HG03139 (cell line): Measurements from ENCODE around the gene APCDD1L.

Experiments used
- ATAC-seq: cut with Tn5 transposase; IDR thresholded peaks from one replicate; pipeline ENCODE4 v1.9.1; 2021; ENCODE audit not compliant: unreplicated experiment

The APCDD1L gene

DNA sequence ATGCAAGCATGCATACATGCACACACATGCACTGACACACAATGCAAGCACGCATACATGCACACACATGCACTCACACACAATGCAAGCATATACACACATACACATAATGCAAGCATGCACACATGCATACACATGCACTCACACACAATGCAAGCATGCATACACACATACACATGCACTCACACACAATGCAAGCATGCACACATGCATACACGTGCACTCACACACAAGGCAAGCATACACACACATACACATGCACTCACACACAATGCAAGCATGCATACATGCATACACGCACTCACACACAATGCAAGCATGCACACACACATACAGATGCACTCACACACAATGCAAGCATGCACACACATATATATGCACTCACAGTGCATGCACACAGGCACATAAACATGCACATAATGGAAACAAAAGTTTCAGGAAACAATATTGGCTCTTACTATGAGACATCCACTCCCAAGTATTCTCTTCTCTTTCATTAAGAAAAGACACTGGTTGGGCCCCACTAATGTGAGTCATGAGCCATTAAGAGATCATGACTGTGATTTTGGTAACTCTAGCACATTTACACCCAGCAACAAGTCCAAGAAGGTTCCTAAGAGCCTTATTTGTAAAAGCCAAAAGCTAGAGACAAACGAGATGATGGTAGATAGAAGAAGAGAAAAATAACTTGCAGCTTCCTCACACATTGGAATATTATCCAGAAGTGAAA lies 22.2 kb downstream of the APCDD1L start:
- ATAC-seq: no peak

DNA sequence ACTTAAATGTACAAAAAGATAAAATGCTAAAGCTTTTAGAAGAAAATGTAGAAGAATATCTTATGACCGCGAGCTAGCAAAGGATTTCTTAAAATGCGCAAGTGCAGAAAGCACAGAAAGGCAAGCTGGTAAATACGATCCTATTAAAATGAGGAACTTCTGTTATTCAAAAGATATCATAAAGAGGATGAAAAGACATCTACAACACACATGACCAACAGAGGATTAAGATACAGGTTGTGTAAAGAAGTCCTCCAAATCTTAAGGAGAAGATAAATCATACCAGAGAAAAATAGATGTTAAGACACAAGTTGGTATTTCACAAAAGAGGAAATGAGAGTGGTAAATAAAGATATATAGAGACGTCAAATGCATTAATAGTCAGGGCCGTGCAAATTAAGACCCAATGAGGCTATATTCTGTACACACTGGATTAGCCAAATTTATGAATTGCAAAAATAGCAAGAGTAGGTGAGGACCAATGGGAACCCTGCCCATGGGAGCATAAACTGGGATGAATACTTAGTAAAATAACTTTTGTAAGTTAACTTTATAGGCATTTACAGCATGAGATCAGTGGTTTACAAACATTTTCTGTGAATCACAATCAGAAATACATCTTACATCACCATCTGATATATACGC lies 23.0 kb downstream of the APCDD1L start:
- ATAC-seq: no peak

DNA sequence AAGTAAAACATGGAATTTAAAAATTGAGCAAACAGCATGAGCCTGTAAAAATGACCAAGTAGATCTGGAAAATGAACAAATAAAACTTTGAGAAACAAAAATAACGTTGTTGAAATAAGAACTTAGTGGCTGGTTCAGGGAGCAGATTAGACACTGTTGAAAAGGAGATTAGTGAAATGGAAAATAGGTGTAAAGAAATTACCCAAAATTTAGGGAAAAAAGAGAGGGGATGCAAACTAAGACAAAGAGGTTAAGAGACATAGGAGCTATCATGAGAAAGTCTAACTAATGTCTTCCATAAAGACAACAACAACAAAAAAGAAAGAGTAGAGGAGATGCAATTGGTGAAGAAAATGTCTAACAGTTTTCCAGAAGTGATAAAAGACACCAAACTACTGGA lies 29.0 kb downstream of the APCDD1L start:
- ATAC-seq: no peak

DNA sequence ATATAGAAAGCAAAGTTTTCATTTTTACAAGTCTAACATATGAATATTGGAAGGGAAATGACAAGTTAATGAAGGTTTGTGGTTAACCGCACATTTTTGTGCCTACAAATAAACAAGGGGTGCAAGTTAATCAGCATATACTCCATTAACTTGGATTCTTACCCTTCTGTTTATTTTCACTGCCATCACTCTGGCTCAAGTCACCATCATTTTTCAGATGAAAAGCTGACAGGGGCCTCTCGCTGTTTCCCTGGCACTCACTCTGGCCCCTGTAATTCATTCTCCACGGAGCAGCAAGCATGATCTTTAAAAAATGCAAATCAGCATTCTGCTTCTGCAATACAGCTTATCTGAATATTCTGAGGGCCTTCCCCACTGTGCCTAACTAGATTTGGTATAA lies 29.8 kb downstream of the APCDD1L start:
- ATAC-seq: no peak

DNA sequence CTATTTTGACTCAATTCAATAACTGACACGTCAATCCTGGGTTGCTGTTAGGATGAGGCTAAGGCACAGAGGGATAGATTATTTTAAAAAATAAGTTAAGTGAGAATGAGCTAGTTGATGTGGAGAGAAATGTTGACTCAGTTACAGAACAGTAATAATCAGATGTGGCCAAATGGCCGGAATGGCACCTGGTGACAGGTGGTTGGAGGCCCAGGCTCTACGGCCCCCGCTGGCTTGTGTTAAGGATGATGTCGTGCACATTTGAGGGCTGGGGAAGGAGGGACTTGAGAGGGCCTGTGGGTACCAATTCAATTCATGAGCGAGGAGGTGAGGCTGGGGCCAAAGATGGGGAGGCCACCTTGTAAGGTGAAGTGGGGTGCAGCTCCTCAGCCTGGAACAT lies 31.7 kb downstream of the APCDD1L start:
- ATAC-seq: no peak

DNA sequence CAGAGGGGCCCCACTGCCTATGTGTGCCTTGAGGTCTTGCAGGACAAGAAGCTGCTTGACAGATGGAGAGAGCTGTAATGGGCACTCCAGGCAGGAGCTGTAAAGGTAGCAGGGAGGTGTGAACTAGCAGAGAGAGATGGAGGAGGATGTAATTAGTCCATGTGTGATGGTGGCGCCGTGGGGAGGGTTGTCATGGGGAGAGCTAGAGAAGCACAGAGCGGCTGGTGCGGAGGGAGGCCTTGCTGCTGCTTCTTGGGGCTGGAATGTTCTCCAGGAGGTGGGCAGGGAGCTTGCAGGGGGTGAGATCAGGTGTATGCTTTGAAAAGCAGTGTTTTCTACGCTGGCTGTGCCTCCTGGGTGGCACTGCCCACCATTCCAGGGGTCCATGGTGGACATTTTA lies 32.1 kb downstream of the APCDD1L start:
- no peak for ATAC-seq

DNA sequence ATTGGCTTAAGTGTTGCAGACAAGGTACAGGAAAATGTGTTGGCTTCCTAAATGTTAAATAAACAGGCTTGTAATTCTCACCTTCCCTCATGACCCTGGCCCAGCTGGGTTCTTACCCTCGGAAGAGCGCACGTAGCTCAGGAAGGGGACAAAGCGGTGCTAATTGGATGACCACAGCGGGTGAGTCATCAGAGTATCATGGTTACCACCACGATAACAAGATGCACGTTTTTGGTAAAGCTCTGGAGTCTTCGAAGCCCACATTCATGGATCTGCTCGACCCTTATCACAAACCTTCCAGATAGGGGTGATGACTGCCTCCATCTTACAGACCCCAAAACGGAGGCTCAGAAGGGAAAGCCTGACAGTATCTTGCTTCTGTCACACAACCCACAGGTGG lies 32.8 kb downstream of the APCDD1L start:
- ATAC-seq: no peak

DNA sequence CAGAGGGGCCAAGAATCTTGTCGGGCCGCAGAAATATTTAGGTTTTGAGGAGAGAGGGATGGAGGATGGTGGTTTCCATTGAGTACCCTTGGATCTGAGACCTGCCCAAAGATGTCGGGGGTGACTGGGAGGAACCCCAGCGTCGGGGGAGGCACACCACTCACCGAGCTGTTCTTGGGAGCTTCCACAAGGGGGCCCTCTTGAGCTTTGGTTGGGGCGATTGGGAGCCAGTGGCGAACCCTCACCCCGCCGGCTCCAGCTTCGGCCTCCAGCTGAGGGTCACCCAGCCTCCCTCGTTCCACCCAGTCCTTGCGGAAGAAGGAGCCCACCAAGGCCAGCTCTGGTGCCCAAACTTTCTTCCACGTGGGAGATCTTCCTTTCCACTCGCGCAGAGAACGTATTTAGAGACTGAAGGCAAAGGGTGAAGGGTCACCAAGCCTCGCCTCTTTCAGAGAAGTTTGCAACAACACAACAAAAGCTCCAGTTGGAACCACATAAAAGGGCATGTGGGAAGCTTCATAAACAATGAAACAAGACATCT lies 33.6 kb downstream of the APCDD1L start:
- no peak for ATAC-seq

DNA sequence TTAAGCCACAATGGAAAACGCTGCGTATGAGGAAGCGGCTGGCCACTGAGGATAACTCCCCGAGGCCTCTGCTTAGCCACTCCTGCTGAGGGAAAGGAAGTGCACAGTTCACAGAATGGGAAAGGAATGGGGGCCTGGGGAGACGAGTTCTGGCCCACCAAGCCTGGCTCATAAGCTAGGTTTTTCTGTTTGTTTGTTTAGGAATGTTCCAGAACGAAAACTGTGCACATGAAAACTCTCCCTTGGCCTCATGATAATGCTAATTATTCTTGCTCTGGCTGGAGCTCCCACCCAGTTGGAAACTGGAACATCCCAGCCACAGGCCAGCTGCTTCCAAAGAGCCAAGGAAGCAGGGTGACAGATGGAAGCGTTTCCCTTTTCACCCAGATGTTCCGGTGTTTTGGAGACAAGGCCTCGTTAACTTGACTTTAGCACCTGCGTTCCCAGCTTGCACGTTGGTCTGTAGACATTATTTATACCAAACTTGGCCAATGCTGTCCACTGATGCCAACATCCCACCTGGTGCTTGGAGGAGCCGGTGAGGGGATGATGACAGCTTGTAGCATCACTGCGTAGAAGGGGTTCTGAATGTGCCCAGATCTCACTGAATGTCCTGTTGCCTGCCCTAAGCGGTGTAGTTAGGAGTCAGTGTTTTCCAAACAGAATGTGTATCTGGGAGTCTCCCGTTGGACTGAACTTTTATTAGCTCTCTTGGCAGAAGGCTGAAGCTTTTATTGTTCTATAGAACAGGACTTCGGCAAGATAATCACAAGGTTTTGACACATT lies 34.5 kb downstream of the APCDD1L start:
- no peak for ATAC-seq

DNA sequence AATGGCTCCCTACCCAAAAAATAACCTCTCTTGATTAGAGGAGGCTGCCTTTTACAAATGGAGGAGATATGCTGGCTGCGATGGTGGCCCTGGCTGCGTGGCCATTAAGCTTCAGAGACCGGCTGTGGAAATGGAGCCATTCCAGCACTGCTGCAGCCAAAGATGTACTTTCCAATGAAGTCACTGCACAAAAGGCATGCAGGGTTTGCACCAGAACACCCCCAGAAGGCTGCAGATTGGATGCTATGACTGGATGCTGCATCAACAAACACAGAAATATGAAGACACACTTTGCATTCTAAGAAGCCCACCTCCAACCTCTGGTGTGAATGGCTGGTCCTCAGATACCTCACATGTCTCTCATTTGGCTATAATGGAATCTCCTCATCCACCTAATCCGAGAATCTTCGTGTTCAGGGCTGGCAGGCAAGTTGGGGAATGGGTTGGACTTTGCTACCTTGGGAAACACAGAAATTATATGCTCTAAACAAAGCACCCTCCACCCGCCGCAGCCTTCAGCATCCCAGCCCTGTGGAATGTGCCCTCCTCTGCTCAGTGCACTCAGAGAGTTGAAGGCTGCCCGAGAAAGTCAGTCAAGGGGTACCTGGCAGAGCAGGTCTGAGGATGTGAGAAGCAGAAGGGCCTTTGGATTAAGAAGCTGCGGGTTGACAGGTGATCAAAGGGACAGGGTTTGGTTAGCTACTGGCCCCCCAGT lies 35.3 kb downstream of the APCDD1L start:
- ATAC-seq: no peak

DNA sequence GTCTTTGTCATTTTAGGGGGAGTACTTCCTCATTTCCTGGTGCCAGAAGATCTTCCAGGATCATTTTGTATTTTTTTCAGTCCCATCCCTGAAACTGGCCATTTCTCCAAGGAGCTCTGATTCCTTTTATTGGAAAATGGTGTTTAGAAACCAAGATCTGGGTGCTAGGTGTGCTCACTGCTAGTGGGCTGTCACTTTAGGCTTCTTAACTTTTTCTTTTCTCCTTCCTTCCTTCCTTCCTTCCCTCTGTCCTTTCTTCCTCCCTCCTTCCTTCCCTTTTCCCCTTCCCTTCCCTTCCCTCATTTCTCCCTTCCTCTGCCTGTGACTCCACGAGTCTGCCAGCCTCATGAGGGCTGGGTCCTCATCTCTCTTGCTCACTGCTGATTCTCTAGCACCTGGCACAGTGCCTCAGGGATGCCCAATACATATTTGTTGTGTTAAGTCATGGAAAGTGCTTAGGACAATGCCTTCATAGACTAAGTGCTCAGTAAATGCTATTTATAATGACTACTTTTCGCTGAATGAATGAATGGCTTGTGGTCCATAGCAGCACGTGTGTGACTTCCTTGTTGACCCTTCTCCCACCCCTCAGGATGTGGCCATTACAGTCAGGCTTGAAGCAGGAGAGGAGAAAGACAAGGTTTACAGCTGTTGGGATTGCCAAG lies 36.9 kb downstream of the APCDD1L start:
- no peak for ATAC-seq

DNA sequence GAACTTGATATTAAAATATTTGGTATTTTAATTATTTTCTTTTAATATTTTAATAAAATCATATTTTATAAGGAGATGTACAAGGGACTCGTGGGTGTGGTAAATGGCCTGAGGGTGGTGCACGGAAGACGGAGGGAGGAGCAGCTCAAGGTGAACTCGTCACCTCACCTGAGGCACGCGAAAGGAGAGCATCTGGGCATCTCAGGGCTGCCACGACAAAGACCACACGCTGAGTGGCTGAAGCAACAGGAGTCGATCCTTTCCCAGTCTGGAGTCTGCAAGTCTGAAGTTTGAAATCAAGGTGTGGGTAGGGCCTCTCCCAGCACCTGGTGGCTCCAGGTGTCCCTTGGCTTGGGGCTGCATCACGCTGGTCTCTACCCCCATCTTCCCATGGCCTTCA lies 39.7 kb downstream of the APCDD1L start:
- no peak for ATAC-seq

DNA sequence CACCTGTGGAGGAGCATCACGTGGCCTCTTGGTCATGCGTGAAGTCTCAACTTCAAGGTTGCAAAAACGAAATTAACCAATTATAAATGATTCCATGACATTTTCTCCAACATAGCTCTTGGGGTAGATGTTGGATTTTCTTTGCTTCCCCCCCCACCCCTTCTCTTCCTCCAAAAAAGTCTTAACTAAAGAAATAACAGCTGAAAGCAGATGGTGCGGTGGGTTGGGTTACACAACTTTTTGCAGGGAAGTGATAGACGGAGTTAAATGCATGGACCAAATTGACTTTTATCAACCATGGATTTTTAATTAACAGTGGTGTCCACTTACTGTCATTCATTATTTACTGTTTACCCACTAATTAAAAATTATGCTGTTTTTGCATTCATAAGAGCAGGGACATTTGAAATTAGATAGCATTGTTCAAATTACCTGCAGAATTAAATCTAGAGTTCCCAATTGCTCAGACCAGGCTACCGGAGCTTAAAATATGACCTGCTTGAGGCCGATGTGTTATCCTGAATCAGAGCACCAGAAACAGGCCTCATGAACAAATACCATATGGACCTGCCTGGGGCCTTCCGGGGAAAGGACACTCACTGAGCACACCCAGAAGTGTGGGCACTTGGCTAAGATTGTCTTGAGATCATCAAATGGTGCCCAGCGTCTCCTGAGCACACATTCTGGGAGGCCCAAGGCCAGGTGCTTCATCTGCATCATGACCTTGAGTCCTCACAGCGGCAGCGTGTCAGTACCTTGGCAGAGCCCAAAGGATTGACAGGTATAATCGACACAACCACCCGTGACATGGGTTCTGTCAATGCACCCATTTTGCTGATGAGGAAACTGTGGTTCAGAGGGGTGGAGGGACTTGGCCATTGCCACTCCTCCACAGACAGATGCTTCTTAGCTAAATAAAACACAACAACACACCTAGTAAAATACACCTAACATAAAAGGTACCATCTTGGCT lies 41.5 kb downstream of the APCDD1L start:
- no peak for ATAC-seq

DNA sequence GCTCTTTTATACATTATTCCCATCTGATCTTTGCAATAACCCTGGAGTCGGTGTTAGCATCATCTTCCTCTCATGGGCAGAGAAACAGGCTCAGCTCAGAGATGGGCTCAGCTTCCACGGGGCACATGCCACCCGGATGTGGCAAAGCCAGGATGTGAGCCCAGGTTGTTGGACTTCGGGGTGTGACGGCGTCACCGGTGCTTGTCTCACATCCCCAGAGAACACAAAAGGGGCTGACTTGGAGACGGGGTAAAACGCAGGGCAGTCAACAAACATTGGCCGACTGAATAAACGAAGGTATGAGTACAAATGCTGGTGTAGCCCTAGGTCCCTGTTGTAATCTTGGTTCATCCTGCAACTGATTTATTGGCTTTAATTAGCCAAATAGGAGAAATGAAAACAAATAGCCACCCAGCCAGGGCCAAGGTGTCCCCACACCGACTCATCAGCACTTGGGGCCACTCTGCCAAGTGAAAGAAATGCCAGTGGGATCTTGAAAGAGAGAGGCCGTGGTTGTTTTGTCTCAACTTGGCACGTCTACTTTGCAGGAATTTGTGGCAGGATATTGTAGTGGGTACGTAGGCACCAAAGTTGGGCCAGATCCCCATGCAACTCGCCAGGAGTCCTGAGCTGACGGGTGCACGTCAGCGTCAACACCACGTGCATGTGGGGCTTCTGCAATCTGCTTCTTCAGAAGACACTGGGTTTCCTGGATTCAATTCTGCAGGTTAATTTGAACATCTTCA lies 42.8 kb downstream of the APCDD1L start:
- ATAC-seq: no peak

DNA sequence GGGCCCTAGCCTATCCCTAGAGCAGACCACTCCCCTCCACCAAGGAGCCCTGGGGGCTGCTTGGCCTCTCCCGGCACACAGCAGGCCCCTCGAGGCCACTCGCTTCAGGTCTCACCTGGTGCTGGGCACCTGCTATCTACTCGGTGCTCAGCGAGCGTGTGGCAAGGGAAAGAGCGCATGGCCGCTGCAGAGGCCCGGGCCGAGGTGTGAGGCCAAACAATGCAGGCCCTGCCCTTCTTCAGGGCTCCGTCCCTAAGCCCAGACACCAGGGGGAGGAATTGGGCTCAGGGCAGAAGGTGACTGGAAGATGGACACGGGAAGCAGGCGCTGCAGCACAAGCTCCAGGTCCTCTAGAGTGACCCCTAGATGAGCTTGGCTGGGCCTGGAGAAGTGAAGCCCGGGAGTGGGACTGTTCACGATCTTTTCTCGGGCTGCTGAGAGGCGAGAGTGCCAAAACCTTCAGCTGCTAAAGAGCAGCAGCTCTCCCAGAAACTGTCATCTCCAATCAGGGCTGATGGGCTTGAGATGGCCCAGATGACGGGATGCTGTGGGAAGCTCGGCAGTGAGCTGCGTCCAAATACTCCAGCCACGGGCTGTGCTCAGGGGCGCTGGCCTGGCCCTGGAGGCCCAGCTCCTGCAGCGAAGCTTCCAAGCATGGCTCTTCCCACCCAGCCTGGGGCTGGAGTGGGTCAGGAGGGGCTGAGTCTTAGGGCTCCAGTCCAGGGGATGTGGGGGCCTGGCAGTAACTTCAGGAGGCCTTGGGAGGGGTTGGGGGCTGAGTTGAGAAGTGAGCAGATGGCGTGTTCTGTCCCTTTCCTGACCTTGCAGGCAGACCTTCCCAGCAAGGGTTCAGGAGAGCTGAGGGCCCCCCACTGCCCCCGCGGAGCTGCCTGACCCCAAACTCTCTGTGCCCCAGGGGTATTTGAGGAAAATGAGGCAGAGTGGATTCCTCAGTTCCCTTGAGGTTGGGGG lies 43.7 kb downstream of the APCDD1L start:
- no peak for ATAC-seq

DNA sequence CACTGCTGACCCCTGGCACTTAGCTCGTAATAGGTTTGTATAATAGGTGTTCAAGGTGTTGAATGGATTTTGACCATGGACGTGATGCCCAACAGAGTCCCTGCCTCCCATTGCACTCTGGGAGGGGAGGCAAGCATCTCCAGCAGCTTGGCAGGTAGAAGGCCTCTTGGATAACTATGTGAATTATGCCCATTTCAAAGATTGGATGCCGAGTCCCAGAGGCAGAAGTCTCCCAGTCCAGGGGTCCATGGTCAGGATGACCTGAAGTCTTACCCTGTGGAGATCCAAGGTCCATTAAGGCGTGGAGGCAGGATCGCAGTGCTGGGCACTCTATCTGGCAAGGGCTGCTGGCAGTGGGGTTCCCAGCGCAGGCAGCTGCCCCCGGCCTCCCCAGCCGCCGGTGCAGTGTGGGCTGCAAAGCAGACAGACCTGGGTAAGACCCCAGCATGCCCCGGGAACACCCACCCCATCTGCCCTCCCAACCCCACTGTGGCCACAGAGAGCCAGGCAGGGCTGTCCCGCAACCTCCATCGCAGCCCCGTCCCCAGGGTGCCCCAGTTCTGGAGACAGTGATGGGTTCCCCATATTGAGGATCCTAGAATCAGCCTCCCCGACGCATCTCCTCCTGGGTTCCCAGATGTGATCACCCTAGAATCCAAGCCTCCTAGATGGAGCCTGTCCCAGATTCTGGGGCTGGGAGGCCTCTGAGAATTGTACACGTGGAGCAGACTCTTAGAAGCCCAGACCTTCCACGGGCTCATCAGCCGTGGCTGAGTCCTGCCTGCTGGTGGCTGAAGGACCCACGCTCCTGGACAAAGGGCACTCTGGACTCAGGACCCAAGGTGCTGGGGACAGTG lies 44.6 kb downstream of the APCDD1L start:
- no peak for ATAC-seq

DNA sequence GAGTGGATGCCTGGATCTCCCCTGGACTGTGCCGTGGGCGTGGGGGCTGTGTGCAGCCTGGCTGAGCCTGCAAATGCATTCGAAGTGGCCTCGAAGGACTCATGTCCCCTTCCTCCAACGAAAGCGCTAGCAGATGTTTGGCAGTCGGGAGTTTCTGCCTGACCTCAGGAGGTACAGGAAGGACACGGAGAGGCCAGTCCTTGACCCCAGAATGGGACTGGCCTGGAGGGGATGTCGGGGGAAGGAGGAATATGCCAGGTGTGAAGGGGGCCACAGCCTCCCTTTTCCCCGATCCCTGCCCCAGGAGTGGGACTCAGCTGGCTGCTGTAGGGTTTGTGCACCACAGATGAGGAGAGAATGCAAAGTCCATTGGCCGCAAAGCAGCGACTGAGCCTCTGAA lies 45.6 kb downstream of the APCDD1L start:
- no peak for ATAC-seq
